Neural progenitor cell (in vitro differentiated cells): ENCODE data around the gene TLK2.
"Not testable (repeated sequence)": the region's sequence is repeated elsewhere in the genome, so short reads cannot be mapped to it uniquely, and the experiment has no call there.

Experiments
- CTCF ChIP-seq: fragments of 200-600 bp; sonication (generic); IDR thresholded peaks from 2 replicates; pipeline ENCODE4 v1.5.1; 2017; ENCODE audit warnings: antibody characterized with exemption, mild to moderate bottlenecking
- EZH2phosphoT487 ChIP-seq: fragments of 200-600 bp; sonication (generic); IDR thresholded peaks from 2 replicates; pipeline ENCODE4 v1.6.1; 2017; ENCODE audit warnings: antibody characterized with exemption

- peak; percentile 67 for TF ChIP-seq CTCF
- not testable (repeated sequence) for TF ChIP-seq EZH2phosphoT487
These were observed 74.4 kb downstream of the TLK2 start for GRCh38 chr17:62552851-62553659.
